Stimulated activated CD8-positive, alpha-beta memory T cell treated with anti-CD3 and anti-CD28 coated beads, Interleukin-15, amount 100 ng/mL, for 24 hours (primary cell): ENCODE results near the gene MEG3.

Experiments used
- DNase-seq: peaks from one replicate; pipeline ENCODE4 v3.0.0-alpha.2; 2020; ENCODE audit warnings: low read depth

MEG3 gene

GRCh38 chr14:100865682-100866591, 40.0 kb downstream of the MEG3 start:
- no peak for DNase-seq

- DNase-seq: no peak
These were observed 41.0 kb downstream of the MEG3 start for GRCh38 chr14:100866666-100867630.

DNA sequence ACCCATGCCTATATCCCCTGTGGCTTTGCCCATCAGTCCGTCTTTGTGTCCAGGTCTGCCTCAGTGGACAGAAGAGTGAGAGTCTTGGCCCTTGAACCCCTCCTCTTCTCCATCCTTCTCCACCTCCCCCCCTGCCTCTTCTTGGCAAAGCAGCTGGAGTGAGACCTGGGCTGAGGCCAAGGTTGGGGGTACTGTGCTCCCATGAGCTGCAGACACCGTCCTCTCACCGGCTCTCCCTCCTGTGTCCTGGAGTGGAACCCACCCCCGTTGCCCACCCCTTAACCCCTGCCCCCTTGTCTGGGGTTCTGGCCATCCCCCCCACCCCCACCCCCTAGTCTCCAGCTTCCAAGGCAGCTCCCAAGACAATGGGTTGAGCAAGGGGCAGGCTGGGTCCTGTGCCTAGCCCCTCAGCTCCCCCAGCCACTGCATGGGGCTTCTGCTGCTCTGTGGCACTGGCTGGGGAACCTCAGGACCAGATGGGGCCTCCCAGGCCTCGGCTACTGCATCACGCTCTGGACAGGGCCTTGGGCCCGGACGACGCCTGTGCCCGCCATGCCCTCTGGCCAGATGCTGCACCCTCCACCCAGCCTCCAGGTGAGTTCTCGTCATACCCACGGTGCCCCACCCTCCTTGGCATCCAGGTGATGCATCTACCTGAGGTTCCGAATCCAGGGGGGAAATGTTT, 41.9 kb downstream of the MEG3 start:
- DNase-seq: no peak

DNA sequence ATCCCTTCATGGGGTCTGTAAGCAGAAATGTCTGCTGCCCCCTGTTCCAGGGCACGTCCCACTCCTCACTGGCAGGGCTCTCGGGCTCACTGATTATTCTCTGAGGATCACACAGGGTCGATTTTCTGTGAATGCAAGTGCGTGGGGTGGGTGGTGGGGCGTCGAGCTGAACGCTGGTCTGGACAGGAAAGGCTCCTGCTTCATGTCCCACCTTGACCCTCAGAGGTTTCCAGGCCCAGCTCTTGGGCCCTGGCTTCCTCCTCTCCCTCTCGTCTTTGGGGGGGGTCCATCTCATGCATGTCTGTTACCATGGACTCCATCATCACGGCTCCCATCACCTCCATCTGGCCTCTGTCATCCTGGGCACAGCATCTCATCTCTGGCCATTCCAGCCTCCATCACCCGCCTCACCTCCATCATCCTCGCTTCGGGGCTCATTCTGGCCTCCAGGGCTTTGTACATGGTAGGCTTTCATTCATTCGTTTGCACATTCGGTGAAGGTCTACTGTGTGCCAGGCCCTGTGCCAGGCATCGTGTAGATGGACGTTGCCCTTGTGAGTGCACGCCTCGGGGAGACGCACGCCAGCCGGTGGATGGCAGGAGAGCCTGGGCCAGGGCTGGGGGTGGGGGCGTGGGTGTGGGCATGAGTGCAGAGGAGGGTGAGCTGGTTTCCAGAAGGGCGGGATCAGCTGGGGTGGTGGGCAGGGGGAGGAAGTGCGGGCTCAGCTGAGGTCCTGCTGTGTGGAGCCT, 42.9 kb downstream of the MEG3 start:
- no peak for DNase-seq

GRCh38 chr14:100871234-100872186, 45.6 kb downstream of the MEG3 start:
- DNase-seq: no peak

GRCh38 chr14:100872259-100873095, 46.6 kb downstream of the MEG3 start:
- no peak for DNase-seq

- no peak for DNase-seq
These were observed 47.2 kb downstream of the MEG3 start for GRCh38 chr14:100873096-100873482.

- DNase-seq: no peak
These were observed 48.1 kb downstream of the MEG3 start for GRCh38 chr14:100874051-100874410.

- no peak for DNase-seq
These were observed 48.6 kb downstream of the MEG3 start for GRCh38 chr14:100874411-100875091.

- no peak for DNase-seq
These were observed 49.2 kb downstream of the MEG3 start for GRCh38 chr14:100875126-100875525.

- DNase-seq: no peak
These were observed 50.1 kb downstream of the MEG3 start for GRCh38 chr14:100875861-100876590.

GRCh38 chr14:100878271-100879146, 52.6 kb downstream of the MEG3 start:
- DNase-seq: no peak

DNA sequence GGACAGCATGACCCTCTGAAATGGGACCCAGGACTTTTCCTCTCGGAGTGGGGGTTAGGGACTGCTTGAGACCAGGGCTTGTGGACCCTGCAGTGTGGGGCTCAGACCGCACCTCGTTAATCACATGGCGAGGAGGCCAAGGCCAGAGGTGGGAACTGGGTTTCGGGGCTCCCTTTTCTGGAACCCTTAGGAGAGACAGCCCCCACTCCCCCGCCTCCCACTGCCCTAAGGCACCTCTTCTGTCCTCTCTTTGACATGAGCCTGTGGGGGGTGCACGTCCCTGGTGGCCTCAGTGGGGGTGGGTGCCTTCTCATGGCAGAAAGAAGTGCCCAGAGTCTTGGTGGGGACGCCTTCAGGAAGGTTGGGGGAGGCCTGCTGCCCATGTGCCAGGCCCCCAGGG, 53.3 kb downstream of the MEG3 start:
- no peak for DNase-seq

DNA sequence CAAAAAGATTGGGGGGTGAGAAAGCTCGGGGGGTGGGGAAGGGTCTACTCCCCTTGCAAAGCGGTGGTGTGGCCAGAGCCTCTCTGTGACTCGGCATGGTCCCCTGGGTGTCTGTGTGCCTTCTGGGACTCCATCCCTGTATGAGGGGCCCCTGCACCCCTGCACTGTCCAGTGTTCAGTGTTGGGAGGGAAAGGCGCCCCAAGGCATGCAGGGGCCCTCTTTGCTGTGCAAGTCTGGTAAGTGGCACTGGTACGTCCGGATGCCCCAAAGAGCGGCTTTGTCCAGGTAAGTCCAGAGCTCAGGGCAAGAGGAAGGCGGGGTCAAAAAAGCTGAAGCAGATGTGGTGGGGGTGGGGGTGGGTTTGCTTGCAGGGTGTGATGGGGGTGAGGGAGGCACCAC, 53.9 kb downstream of the MEG3 start:
- no peak for DNase-seq

DNA sequence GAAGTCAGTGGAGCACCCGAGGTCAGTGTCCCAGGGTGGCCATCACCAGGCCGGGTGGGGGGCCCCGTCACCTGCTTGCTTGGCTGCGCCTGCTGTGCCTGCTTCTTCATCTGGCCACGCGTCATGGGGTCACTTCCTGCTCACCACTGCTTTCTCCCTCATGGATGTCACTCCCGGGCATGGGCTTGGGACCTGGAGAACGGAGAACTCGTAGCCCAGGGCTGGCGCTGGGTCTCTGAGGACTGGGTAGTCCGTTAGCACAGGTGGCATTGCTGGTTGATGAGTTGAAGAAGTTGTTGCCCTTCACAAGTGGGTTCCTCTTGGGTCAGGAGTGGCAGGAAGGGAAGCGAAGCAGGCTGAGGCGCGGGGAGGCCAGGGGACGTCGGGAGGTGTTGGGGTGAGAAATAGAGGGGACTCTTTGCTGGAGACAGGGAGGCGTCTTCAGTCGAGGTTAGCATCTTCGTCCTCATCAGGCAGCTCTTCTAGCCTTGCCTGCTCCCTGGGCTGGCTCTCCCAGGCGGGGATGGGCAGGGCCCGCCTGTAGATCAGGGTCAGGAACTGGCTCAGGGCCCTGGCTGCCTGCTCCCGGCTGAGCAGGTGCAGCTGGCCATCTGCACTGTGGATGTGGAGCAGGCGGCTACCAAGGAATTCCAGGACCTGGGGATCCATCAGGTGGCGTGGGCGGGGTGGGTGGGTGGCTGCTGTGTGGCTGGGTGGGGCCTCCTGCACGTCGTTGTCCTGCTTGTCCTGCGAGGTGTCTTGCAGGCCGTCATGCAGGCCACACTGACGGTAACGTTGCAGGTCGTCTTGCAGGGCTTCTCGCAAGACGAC, 54.6 kb downstream of the MEG3 start:
- DNase-seq: no peak
